Measurements from ENCODE around the gene DNASE1L1. TPM values are rescaled to one million over a fixed set of nuclear protein-coding genes. Genes with fewer than 3 reads are reported as not detected.
A peak's percentile ranks its signal among the peaks of the same experiment; 100 is the strongest.

The DNASE1L1 gene
- polyA plus RNA-seq, 1 of the 3 experiments (the other 2 are of a cell fraction), result 18.2 TPM

DNA sequence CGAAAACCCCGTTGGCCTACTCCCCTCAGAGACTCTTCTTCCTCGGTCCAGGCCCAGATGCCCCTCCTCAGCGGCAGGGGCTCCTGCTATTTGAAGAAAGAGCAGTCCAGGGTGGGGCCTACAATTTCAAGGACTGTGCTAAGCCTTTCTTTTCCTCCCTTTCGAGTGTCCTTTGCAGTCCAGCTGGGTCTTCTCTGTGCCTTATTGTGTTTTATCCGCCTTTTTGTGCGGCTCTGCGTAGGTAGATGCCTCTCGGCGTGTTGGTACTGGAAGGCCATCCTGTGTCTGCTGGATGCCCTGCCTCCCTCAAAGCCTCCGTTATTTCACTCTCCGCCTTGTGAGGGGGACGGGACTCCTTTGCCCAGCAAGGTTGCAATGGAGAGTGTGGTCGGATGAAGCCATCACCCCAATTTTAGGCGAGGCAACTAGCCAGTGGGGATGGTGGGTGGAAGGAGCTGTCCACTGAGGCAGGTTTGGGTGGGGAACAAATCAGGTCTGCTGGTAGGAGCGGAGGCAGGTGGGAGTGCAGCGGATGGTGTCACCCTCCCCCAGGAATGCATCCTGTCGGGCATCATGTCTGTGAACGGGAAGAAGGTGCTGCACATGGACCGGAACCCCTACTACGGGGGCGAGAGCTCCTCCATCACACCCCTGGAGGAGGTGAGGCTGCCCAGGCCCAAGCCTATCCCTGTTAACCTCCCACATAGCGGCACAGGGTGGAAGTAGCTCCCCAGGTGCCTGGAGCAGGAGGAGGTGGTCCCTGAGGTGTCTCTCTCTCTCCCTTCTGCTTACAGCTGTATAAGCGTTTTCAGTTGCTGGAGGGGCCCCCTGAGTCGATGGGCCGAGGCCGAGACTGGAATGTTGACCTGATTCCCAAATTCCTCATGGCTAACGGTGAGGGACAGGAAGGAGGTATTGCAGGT is 29.2 kb upstream of the DNASE1L1 start:
- Histone ChIP-seq H3K27ac (ENCODE audit: low read depth in 2 of 2, low read length in 1 of 2) (peak overlapping the region in 1 of 2 experiments; percentile 43; a peak in 2 of 4 replicates), H3K9me2 (no peaks in the 10 kb centered on the region), H3K27me3 (ENCODE audit: insufficient read depth) (no peaks in the 10 kb centered on the region; the same call in 1 of the 2 replicates), H3K9me3 (no peaks in the 10 kb centered on the region), H3K4me3 (ENCODE audit: low read depth in 2 of 2, low read length in 1 of 2) (peak overlapping the region; percentile 64 to 69), H3K9ac (peak overlapping the region; percentile 65; the same call in 1 of the 2 replicates), H4K20me1 (ENCODE audit: insufficient read depth) (peaks cover 27% of the 10 kb centered on the region; the same call in 1 of the 2 replicates), H3F3A (replicated peaks; ENCODE audit: insufficient read depth) (peaks cover 1% of the 10 kb centered on the region), H3K4me2 (peak overlapping the region; percentile 62), H2AFZ (ENCODE audit: low read depth) (no peak overlapping the region), H3K79me2 (ENCODE audit: insufficient read depth) (peaks cover 36% of the 10 kb centered on the region), H3K4me1 (ENCODE audit: control insufficient read depth in 1 of 2, insufficient read depth in 2 of 2, low read depth in 1 of 2, low read length in 1 of 2) (peaks cover 0 to 16% of the 10 kb centered on the region in 2 experiments; a peak in 1 of 4 replicates), H3K36me3 (replicated peaks in 1 of 2; ENCODE audit: control insufficient read depth in 1 of 2, insufficient read depth in 2 of 2, low read length in 1 of 2) (peaks cover 0 to 25% of the 10 kb centered on the region in 2 experiments)
- WGBS (ENCODE audit: low lambda C conversion rate), result 33% methylated on average over 25 of the region's 28 CpGs
- POLR2A ChIA-PET, result interaction anchor here (1.3 kb wide), 1 partner anchor 19 kb away, joined by 3 read pairs; no protein-coding TSS in a partner anchor
- TF ChIP-seq MXI1 (IDR thresholded peaks at IDR 0.05; ENCODE audit: low read depth, low read length), result no peak
- no peak for TF ChIP-seq ELF1 (IDR thresholded peaks at IDR 0.05)
- TF ChIP-seq NRF1 (IDR thresholded peaks at IDR 0.05; ENCODE audit: low read depth, low read length), result no peak
- TF ChIP-seq RAD21 (IDR thresholded peaks at IDR 0.05; ENCODE audit: low read length), result no peak
- no peak for DNase-seq
- CTCF ChIA-PET, result interaction anchor here (1.7 kb wide), 1 partner anchor 40 kb away, joined by 7 read pairs; the partner anchor contains the start of gene RPL10

DNA sequence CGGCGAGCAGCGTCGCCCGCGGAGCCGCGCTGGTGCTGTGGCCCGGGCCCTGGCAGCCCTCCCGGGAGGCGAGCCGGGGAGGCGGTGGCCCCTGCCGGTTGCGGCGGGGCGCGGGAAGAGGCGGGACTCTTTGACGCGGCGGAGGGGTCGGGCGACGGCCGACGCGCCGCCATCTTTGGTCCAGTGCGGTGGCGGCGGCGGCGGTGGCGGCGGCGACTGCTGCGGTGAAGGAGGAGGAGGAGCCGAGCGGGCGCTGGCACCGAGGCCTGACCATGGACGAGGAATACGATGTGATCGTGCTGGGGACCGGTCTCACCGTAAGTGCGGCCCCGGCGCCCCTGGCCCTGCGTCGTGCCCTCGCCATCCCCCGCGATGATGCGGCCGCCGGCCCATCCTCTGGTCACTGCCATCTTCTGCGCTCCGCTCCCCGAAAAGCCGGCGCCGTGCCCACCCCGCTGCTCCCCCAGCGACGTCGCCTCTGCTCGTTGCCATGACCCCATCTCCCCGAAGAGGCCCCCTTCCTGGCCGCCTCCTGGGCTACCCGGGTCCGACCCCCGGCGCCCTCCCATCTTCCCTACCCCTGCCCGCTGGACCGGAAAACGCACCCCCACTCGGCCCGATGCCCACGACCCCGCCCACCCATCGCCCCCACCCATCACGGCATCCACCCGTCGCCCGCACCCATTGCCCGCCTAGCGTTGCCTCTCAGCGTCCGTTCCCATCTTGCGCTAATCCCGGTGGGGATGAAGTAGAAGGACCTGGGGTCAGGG is 28.1 kb upstream of the DNASE1L1 start, which contains the start of gene GDI1:
TSS of gene GDI1 (plus strand) at position 172 of the 770 bp plus-strand sequence. CDS start at position 273, 101 bp downstream.
- H3K4me1 ChIP-seq (ENCODE audit: control insufficient read depth in 1 of 2, insufficient read depth in 2 of 2, low read depth in 1 of 2, low read length in 1 of 2), result peaks cover 0 to 16% of the 10 kb centered on the region in 2 experiments; a peak in 1 of 4 replicates
- H3K27ac ChIP-seq (ENCODE audit: low read depth in 2 of 2, low read length in 1 of 2), result peak within 1 kb of the TSS in 1 of 2 experiments; percentile 79; a peak in 2 of 4 replicates
- CTCF ChIA-PET, result interaction anchor here (2.1 kb wide), 1 partner anchor 38 kb away, joined by 6 read pairs; the partner anchor contains the start of gene RPL10
- DNase-seq, result peak; percentile 81
- H3K4me2 ChIP-seq, result peak within 1 kb of the TSS; percentile 62
- H2AFZ ChIP-seq (ENCODE audit: low read depth), result no peak within 1 kb of the TSS
- peak within 1 kb of the TSS; percentile 65 for H3K9ac ChIP-seq
- peak within 1 kb of the TSS; percentile 64 to 69 for H3K4me3 ChIP-seq (ENCODE audit: low read depth in 2 of 2, low read length in 1 of 2)
- H3K9me3 ChIP-seq, result no peaks in the 10 kb centered on the region
- peaks cover 27% of the 10 kb centered on the region; the same call in 1 of the 2 replicates for H4K20me1 ChIP-seq (ENCODE audit: insufficient read depth)
- no peaks in the 10 kb centered on the region; the same call in 1 of the 2 replicates for H3K27me3 ChIP-seq (ENCODE audit: insufficient read depth)
- peaks cover 0 to 24% of the 10 kb centered on the region in 2 experiments for H3K36me3 ChIP-seq (replicated peaks in 1 of 2; ENCODE audit: control insufficient read depth in 1 of 2, insufficient read depth in 2 of 2, low read length in 1 of 2)
- no peaks in the 10 kb centered on the region for H3F3A ChIP-seq (replicated peaks; ENCODE audit: insufficient read depth)
- WGBS (ENCODE audit: low lambda C conversion rate), result 49% methylated on average over 59 of the region's 93 CpGs
- no peaks in the 10 kb centered on the region for H3K9me2 ChIP-seq
- H3K79me2 ChIP-seq (ENCODE audit: insufficient read depth), result peaks cover 36% of the 10 kb centered on the region
- POLR2A ChIA-PET, result interaction anchor here (1.3 kb wide), 1 partner anchor 17 kb away, joined by 3 read pairs; no protein-coding TSS in a partner anchor
- TF ChIP-seq SIN3A (IDR thresholded peaks at IDR 0.05; ENCODE audit: borderline replicate concordance, low read depth, low read length) (no peak), CHD2 (IDR thresholded peaks at IDR 0.05; ENCODE audit: low read length, partially characterized antibody) (no peak), MEF2A (IDR thresholded peaks at IDR 0.05; ENCODE audit: borderline replicate concordance, low read depth) (no peak), MXI1 (IDR thresholded peaks at IDR 0.05; ENCODE audit: low read depth, low read length) (no peak), RAD21 (IDR thresholded peaks at IDR 0.05; ENCODE audit: low read length) (no peak), RCOR1 (IDR thresholded peaks at IDR 0.05; ENCODE audit: low read length) (no peak), RXRA (IDR thresholded peaks at IDR 0.05; ENCODE audit: borderline replicate concordance, low read depth) (no peak), SMC3 (IDR thresholded peaks at IDR 0.05; ENCODE audit: low read depth, low read length) (no peak), YY1 (IDR thresholded peaks at IDR 0.05; ENCODE audit: low read depth) (peak; percentile 82), TCF12 (IDR thresholded peaks at IDR 0.05) (no peak), TAF1 (IDR thresholded peaks at IDR 0.05; ENCODE audit: borderline replicate concordance, low read depth, low read length) (peak; percentile 73), RFX5 (IDR thresholded peaks at IDR 0.05; ENCODE audit: low read length) (no peak), FOXJ3 (CRISPR knock-in tag; IDR thresholded peaks at IDR 0.05) (no peak)
- TF ChIP-seq, protein P1, sequence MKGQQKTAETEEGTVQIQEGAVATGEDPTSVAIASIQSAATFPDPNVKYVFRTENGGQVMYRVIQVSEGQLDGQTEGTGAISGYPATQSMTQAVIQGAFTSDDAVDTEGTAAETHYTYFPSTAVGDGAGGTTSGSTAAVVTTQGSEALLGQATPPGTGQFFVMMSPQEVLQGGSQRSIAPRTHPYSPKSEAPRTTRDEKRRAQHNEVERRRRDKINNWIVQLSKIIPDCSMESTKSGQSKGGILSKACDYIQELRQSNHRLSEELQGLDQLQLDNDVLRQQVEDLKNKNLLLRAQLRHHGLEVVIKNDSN (IDR thresholded peaks at IDR 0.05; ENCODE audit: borderline replicate concordance, low read depth), result no peak
- TF ChIP-seq, protein P2, sequence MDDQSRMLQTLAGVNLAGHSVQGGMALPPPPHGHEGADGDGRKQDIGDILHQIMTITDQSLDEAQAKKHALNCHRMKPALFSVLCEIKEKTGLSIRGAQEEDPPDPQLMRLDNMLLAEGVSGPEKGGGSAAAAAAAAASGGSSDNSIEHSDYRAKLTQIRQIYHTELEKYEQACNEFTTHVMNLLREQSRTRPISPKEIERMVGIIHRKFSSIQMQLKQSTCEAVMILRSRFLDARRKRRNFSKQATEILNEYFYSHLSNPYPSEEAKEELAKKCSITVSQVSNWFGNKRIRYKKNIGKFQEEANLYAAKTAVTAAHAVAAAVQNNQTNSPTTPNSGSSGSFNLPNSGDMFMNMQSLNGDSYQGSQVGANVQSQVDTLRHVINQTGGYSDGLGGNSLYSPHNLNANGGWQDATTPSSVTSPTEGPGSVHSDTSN (IDR thresholded peaks at IDR 0.05), result 0 out of 2 replicates have a peak, but pooled peaks have one; percentile 5
- TF ChIP-seq, protein P3, sequence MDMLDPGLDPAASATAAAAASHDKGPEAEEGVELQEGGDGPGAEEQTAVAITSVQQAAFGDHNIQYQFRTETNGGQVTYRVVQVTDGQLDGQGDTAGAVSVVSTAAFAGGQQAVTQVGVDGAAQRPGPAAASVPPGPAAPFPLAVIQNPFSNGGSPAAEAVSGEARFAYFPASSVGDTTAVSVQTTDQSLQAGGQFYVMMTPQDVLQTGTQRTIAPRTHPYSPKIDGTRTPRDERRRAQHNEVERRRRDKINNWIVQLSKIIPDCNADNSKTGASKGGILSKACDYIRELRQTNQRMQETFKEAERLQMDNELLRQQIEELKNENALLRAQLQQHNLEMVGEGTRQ (IDR thresholded peaks at IDR 0.05; ENCODE audit: borderline replicate concordance, low read depth, low read length), result no peak
- TF ChIP-seq, protein P4, sequence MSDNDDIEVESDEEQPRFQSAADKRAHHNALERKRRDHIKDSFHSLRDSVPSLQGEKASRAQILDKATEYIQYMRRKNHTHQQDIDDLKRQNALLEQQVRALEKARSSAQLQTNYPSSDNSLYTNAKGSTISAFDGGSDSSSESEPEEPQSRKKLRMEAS (IDR thresholded peaks at IDR 0.05; ENCODE audit: low read depth), result no peak

All from SK-N-SH (cell line).